Measurements from ENCODE around the gene TTBK1.

Gene TTBK1

DNA sequence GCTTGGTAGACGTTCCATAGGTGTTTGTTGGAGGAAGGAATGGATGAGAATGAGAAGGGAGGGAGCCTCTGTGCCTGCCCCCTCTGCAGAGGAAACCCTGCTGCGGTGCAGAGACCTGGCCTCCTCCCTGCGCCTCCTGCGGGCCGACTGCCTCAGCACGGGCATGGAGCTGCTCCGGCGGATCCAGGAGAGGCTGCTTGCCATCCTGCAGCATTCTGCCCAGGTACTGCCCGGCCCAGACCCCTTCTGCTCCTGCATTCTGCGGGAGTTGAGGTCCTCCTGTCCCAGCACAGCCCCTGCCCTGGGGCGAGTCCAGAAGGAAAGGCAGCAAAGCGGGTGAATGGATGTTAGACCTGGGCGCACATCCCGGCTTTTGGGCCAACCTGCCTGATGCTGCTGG, 20.1 kb upstream of the TTBK1 start:
- DNase-seq (ENCODE audit: low read depth, low spot score) = no peak

DNA sequence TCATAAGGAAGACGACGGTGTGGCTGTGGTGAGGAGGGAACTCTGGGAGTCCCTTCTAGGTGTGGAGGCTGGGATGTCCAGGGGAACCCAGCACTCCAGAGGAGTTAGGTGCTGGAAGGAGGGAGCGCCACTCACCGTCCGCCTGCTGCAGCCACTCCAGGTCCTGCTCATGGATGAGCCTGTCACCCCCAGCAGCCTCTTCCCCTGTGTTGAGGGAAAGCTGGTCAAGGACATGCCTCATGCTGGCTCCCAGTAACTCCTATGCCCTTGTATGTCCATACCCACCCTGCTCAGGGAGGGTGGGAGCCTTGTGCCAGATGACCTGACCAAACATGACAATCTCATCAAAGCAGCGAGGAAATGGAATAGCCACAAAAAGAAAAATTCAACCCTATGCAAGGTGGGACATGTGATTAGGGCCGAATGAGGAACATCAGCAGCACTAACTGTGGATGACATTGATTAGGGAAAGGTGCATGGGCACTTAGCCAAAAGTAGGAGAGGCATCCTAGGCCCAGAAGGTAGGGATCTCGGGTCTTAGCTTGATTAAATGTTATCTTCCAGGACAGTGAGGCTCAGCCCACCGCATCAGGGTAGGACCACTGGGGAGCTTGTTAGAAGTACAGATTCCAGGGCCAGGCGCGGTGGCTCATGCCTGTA, 17.0 kb upstream of the TTBK1 start:
- DNase-seq (ENCODE audit: low read depth, low spot score) = no peak

DNA sequence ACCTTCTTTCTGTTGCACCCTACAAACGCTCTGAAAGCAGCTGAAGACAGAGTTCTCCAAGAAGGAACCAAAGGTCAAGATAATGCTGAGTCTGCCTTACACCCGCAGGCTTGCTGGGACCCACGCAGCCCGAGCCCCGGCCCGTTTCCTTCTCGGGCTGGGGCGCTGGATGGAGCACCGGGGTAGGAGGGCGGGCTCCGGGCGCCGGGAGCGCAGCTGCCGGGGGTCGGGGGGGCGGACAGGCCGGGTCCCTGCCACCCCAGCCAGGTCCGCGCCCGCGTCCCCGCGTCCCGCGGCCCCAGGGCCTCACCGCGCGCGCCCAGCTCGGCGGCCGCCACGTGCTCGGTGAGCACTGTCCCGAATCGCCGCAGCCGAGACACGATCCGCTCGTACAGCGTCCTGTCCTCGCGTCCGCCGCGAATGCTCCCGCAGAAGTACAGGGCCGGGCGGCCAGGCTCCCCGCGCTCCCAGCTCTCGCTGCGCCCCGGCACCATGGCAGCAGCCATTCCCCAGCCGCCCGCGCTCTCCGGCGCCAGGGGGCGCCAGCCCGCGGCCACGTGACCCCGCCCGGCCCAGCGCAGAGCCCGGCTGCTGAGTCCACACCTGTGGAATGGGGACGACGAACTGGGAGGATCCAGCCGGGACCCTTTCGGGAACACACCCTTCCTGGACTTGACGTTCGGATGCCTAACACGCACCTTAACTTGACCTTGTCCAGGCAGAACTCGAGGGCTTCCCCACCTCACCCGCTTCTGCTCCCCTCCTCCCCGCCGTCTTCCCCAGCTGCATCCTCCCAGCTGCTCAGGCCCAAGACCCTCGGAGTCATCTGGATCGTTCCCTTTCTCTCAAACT, 14.1 kb upstream of the TTBK1 start, which contains the start of gene DNPH1:
DNPH1 (minus strand) TSS at position 531 of the 852 bp plus-strand sequence; CDS start at position 506, 25 bp downstream.
- no peak for DNase-seq (ENCODE audit: low read depth, low spot score)

DNA sequence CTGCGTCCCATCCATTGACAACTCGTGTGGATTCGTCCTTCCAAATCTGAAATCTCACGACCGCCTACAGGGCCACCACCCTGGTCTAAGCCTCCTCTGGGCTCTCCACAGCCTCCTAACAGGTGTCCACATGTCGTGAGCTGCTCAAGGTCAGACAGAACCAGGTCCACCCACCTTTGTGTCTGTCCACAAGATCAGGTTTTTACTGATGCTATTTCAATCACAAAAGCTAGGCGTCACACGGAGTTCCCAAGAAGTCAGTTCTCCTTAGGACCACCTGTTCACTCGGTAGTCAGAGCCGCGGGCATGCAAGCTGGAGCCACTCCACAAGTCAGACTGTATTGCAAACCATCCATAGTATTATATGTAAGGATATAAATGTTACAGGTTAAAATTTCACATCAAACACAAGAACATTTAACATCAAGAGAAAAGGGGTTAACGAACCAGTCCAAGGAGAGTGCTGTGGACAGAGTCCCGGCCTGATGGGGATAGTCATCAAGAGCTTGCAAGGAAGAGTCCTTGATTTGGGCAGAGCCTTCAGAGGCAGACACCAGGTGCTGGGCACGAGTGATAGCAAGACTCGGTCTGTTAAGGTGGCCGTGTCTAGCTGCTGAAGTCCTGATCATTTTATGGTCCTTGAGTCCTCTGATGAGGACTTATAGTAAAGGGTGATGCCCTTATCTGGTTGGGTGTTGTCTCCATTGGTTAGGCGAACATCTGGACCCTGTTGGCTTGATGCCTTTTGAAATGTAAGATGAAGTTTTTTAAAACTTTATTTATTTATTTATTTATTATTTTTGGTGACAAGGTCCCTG, 13.3 kb upstream of the TTBK1 start:
- no peak for DNase-seq (ENCODE audit: low read depth, low spot score)

DNA sequence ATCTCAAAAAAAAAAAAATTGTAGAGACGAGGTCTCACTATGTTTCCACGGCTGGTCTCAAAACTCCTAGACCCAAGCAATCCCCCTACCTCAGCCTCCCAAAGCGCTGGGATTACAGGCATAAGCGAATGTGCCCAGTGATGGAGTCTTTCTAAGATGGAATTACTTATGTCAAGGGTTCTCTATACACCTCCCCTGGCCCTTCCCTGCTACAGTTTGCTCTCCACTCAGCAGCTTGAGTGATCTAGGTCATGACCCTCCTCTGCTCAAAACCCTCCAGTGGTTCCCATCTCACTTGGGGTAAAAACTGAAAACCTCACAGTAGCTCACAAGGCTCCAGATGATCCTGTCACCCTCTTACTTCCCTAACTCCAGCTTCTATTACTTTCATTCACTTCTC, 12.2 kb upstream of the TTBK1 start:
- DNase-seq (ENCODE audit: low read depth, low spot score) = no peak

DNA sequence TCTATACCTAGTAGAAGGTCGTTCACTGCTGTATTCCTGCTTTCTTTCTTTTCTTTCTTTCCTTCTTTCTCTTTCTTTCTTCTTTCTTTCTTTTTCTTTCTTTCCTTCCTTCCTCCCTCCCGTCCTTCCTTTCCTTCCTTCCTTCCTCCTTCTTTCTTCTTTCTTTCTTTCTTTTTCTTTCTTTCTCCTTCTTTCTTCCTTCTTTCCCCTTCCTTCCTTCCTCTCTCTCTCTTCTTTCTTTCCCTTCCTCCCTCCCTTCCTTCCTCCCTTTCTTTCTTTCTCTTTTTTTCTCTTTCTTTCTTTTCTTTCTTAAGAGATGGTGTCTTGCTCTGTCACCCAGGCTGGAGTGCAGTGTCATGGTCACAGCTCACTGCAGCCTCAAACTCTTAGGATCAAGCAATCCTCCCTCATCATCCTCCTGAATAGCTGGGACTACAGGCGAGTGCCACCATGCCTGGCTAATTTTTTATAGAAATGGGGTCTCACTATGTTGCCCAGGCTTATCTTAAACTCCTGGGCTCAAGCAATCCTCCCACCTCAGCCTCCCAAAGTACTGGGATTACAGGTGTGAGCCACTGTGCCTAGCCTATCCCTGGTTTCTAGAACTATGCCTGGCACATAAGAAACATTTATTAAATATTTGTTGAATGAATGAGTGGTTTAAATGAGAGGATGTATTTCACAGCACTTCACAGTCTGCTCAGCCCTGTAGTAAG, 11.4 kb upstream of the TTBK1 start:
- DNase-seq (ENCODE audit: low read depth, low spot score) = no peak

DNA sequence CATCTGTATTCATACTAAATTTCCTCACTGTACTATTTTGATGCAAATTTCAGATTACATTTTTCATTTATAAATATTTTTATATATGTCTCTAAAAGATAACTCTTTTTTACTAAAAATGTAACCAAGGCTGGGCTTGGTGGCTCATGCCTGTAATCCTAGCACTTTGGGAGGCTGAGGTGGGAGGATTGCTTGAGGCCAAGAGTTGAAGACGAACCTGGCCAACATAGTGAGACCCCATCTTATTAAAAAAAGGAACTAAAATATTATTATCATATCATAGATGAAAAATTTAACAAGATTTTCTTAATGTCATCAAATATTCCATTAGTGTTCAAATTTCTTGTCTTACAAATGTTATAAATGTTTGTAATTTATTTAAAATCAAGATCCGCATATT, 7.4 kb upstream of the TTBK1 start:
- no peak for DNase-seq (ENCODE audit: low read depth, low spot score)

DNA sequence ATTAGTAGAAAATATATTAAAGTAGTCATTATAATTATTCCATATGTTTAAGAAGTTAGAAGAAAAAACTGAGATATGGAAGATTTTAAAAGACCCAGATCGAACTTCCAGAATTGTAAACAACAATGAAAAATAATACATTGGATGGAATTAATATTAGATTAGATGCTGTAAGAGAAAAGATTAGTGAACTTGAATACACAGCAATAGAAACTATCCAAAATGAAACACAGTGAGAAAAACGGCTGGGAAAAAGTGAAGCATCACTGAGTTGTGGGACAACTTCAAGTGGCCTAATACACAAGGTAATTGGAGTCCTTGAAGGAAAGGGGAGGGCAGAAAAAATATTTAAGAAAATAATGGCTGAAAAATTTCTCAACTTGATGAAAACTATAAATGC, 4.2 kb upstream of the TTBK1 start:
- DNase-seq (ENCODE audit: low read depth, low spot score) = no peak

DNA sequence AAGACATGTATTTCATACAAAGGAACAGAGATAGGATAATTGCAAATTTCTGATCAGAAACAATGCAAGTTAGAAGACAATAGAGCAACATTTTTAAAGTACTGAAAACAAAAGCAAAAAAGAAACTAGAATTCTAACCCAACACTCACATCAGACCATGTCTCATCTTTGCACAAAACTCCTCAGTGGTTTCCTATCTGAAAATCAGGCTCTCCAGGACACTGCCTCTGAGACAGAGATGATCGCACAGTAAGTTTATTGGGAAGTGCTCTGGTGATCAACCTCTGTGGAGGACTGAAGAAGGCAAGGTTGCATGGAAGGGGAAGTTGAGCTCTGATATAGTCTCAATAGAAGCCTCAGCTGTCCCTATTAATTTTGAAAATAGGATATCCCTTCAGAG, 2.3 kb upstream of the TTBK1 start:
- no peak for DNase-seq (ENCODE audit: low read depth, low spot score)

DNA sequence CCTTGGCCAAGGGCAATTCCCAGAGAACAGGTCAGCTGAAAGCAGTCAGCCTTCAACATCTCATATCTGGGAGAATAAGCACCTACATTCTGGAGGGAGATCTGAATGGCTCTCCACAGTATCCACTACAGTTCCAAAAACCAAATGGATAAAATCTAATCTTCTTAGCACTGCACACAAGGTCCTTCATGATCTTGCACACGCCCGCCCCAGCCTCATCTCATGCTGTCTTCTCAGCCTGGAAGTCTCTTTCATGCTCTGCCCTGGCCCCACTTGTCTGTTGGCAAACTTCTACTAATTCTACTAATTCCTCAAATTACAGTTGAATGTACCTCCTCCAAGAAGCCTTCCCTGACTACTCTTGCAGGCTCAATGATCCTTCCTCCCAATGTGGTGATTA, 1.8 kb upstream of the TTBK1 start:
- DNase-seq (ENCODE audit: low read depth, low spot score) = no peak

DNA sequence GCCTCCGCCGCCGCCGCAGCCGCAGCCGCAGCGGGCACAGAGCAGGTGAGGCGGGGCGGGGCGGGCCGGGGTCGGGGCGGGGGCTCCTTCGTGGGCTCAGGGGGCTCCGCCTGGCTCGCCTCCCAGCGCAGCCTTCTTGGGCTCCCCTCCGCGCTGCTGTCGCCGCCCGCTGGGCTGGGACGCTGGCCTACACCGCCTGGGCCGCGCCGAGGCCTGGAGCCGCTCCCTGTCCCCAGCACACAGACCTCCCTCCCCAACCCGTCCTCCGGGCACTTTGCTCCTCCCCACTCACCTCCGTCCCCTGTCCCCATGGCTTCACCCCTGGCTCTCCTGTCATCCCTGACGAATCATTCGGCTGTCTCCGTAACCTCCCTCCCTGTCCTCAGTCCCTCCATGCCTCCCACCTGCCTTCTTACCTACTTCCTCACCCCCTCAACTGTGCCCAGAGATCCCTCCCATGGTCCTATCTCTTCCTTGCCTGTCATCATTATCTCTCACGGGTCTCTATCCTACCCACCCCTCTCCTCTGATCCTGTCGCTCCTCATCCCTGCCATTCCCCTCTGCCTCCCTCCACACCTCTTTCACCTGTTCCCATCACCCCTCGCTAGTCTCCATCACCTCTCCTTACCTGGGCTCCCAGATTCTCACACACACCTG, 512 bp downstream of the TTBK1 start:
- no peak for DNase-seq (ENCODE audit: low read depth, low spot score)

DNA sequence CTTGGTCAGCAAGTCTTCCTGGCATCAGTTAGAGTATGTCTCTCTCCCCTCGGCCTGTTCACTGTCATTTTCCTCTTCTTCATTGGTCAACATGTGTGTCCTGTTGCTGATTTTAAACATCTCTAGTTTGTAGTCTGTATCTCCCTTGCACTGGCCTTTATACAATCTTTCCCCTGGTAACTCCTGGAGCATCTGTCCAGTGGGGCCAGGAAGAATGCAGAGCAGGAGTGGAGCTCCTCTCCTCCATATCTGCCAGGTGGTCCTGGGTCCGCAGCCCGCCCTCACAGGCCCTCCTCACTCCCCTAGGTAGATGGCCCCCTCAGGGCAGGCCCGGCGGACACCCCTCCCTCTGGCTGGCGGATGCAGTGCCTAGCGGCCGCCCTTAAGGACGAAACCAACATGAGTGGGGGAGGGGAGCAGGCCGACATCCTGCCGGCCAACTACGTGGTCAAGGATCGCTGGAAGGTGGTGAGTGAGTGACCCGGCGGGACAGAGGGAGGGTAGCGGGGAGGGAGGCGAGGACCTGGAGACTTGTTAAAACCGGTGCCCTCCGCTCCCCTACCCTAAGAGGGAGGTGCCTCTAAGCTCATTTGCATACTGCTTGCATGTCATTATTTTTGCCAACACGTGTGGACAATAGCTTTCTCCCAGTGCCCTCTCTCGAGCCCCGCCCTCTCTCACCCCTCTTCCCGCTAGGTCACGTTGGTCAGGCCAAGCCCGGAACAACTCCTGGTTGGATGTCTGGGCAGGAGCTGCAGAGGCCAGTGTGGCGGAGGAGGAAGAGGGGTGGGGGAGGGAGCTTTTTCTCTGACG, 3.2 kb downstream of the TTBK1 start:
- DNase-seq (ENCODE audit: low read depth, low spot score) = no peak

DNA sequence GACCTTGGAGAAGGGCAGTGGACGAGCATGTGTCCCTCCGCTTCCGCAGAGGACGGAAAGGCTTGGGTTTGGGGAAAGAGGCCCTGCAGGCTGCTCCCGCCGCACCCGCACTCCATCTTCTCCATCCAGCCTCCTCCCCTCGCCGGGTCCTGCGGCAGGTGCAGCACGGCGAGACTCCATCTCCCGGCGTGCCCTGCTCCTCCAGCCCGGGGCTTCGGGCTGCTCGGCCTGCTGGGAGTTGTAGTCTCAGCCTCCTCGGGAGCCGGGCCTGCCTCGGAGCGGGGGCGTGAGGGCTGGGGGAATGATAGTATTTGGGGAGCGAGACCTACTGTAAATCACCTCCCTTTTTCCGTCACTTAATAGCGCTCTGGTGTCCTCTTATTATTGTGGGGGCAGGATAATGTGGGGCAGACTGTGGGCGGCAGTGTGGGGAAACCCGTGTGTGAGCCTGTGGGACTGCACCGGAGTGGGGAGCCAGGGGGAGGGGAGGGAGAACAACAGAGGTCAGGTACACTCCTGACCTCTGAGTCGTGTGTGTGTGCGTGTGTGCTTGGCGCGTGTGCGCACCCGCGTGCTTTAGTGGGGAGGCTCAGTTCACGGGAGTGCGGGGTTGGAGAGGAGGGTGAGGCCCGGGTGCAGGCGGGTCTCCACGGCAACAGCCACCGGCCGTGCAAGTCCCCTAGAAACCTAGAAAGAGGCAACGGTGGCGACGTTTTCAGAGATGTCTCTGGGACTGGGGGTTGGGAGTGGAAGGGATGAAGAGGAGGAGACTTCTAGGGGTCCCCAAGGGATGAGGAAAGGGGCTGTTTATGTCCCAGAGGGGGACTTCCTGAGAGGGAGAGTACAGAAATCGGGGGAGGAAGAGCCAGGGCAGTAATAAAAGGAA, 4.1 kb downstream of the TTBK1 start:
- no peak for DNase-seq (ENCODE audit: low read depth, low spot score)

DNA sequence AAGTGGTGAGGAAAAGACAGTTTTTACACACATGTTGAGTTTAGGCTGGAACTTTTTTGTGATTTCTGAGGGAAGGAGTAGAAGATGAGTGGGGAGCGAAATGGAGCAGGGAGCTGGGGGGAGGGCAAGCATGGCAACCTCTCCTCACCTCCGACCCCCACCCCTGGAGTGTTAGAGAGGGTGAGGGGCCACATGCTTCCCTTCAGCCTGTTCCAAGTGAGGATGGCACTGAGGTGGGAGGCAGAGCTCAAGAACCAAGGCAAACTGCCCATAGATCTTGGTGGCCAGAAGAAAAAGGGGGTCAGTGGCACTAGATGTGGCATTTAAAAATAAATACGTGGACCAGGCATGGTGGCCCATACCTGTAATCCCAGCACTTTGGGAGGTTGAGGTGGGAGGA, 4.8 kb downstream of the TTBK1 start:
- no peak for DNase-seq (ENCODE audit: low read depth, low spot score)

DNA sequence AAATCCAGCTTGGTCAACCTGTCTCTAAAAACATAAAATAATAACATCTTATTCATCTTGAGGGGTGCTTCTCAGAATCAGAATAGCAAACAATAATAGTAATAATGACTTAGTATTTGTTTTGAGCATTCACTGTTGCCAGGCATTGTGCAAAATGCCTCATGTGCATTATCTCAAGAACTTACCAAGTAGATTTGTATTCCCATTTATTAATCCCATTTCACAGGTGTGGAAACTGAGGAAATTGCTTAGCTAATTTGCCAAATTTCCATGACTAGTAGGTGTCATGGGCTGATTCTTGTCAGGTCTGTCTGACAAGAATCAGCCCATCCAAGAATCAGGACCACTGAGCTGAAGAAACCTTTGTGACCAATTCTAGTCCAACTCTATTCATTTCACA, 5.5 kb downstream of the TTBK1 start:
- no peak for DNase-seq (ENCODE audit: low read depth, low spot score)

DNA sequence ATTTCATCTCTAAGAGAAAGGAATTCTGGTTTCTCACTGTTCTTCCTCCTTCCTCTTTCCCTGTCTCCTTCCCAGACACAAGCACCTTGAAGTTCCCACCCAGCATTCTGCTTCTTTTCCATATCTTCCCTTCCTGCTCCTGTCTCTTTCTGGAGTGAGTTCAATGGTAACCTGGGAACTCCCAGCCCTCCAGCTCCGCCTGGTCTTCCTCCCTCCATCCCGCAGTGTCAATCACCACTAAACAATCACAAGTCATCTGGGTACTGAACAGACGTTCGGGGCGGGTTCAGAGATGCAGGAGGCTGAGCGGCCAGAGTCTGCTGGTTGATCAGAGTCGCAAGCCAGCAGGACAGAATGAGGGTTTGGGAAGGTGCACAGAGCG, 7.7 kb downstream of the TTBK1 start:
- DNase-seq (ENCODE audit: low read depth, low spot score) = no peak

DNA sequence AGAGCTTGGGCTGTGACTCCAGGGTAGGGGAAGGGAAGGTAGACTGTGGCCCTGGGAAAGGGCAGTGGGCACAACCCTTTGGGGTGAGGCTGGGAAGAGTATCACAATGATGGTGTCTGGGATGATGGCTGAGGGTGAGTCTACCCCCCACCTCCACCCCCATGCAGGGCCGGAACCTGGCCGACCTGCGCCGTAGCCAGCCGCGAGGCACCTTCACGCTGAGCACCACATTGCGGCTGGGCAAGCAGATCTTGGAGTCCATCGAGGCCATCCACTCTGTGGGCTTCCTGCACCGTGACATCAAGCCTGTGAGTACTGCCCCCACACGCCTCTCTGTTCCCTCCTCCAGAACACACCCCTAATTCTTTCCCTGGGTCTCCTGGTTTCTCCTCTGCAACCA, 10.1 kb downstream of the TTBK1 start:
- DNase-seq (ENCODE audit: low read depth, low spot score) = no peak

DNA sequence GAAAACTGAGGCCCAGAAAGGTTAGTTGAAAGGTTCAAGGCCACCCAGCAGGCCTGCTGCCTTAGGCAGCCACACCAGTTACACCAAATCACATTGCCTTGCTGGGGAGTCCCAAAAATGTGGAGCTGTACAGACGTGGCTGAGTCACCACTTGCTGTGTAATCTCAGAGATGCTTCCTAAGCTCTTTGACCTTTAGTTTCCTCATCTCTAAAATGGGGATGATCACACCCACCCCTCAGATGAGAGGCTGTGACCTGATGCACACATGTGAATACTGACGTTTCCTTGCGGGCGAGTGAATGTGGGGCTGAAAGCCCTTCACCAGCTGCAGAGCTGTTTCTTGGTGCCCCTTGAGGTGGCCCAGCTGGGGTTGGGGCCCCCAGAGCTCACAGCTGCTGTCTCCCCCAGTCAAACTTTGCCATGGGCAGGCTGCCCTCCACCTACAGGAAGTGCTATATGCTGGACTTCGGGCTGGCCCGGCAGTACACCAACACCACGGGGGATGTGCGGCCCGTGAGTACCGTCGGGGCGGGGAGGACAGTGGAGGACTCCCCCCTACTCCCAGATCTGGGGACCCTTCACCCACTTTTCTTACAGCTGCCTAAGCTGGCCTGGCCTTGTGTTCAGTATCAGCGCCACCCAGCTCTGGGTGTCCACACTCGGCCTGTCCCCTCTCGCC, 11.0 kb downstream of the TTBK1 start:
- DNase-seq (ENCODE audit: low read depth, low spot score) = no peak

DNA sequence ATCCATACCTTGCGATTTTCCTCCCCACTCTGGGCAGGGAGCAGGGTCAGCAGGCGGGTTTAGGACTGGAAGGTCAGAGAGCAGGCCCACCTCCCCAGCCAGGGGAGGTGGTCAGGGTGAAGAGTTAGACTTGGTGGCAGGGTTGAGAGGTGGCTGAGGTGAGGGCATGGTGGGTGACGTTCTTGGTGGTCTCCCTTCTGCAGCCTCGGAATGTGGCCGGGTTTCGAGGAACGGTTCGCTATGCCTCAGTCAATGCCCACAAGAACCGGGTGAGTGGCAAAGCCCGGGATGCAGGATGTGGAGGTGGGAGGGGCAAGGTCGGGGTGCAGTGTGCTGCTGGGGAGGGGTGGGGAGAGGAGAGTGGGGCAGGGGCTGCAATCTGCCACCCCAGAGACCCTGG, 11.6 kb downstream of the TTBK1 start:
- no peak for DNase-seq (ENCODE audit: low read depth, low spot score)
